ENCODE results near the gene TFB2M.

GRCh38 chr1:246587032-246587431 lies 21.0 kb upstream of the TFB2M start:
- TF ChIP-seq POLR2A (IDR thresholded peaks at IDR 0.05) (no peak), CTCF (IDR thresholded peaks at IDR 0.05) (no peak)

All from stomach (tissue), 4 donors.